ENCODE measurements around the gene SLC16A3.

DNA sequence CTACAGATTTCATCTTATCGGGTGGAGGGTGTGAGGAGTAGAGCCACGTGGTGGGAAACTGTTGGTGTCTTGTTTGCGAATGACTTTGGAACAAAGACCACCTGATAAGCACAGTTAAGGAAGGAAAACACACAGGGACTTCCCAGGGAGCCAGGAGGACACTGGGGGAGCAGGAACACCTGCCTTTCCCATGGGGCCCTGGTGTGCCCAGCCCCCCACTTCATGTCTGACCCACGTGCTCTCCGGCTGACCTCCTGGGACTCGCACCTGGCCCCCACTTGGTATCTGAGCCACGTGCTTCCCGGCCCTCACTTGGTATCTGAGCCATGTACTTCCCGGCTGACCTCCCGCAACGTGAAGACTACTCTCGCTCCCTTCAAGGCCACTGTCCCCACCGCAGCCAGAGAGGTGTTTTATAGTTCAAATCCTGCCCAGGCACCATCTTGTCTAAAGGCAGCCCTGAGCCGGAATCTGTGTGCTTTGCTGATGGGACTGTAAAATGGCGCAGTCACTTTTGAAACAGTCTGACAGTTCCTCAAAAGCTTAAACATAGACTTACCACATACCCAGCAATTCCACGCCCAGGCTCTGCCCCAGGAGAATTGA, 50.0 kb downstream of the SLC16A3 start:
- TF ChIP-seq, protein P1, sequence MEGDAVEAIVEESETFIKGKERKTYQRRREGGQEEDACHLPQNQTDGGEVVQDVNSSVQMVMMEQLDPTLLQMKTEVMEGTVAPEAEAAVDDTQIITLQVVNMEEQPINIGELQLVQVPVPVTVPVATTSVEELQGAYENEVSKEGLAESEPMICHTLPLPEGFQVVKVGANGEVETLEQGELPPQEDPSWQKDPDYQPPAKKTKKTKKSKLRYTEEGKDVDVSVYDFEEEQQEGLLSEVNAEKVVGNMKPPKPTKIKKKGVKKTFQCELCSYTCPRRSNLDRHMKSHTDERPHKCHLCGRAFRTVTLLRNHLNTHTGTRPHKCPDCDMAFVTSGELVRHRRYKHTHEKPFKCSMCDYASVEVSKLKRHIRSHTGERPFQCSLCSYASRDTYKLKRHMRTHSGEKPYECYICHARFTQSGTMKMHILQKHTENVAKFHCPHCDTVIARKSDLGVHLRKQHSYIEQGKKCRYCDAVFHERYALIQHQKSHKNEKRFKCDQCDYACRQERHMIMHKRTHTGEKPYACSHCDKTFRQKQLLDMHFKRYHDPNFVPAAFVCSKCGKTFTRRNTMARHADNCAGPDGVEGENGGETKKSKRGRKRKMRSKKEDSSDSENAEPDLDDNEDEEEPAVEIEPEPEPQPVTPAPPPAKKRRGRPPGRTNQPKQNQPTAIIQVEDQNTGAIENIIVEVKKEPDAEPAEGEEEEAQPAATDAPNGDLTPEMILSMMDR (IDR thresholded peaks at IDR 0.05): no peak
- no peak for TF ChIP-seq POLR2A (IDR thresholded peaks at IDR 0.05)

Data from esophagus squamous epithelium (tissue), 4 donors.